Stimulated activated CD4-positive, alpha-beta T cell treated with anti-CD3 and anti-CD28 coated beads, Interleukin-1b, Interleukin-23, amount 100 ng/mL, for 1 hour (primary cell): ENCODE data around the gene C4BPB.
A peak's percentile ranks its signal among the peaks of the same experiment; 100 is the strongest.
"Not testable (repeated sequence)": the region's sequence is repeated elsewhere in the genome, so short reads cannot be mapped to it uniquely, and the experiment has no call there.

ENCODE experiments used
- DNase-seq, 2 donors: peaks; one replicate each; pipeline ENCODE4 v3.0.0-alpha.2; 2020; ENCODE audit warnings: low read depth in 2 of 2

C4BPB gene

GRCh38 chr1:207088701-207089626, at the start of gene C4BPB:
C4BPB (plus strand) TSS chr1:207088860; CDS start chr1:207089532, 672 bp downstream.
- DNase-seq = no peak

- no peak for DNase-seq
Observed at GRCh38 chr1:207039380-207040180, 49.1 kb upstream of the C4BPB start.

GRCh38 chr1:207040181-207040533, 48.5 kb upstream of the C4BPB start:
- DNase-seq = no peak

- not testable (repeated sequence) for DNase-seq
Observed at GRCh38 chr1:207041397-207041796, 47.3 kb upstream of the C4BPB start.

- no peak for DNase-seq
Observed at GRCh38 chr1:207045453-207045852, 43.2 kb upstream of the C4BPB start.

- no peak for DNase-seq
Observed at GRCh38 chr1:207047505-207047904, 41.2 kb upstream of the C4BPB start.

GRCh38 chr1:207048041-207048440, 40.6 kb upstream of the C4BPB start:
- no peak for DNase-seq

- DNase-seq = no peak
Observed at GRCh38 chr1:207049054-207049453, 39.6 kb upstream of the C4BPB start.

- DNase-seq = no peak
Observed at GRCh38 chr1:207049514-207049913, 39.1 kb upstream of the C4BPB start.

GRCh38 chr1:207049974-207050391, 38.7 kb upstream of the C4BPB start:
- DNase-seq = no peak

GRCh38 chr1:207050480-207051190, 38.0 kb upstream of the C4BPB start:
- peak; percentile 68 to 79 for DNase-seq

GRCh38 chr1:207051191-207051943, 37.3 kb upstream of the C4BPB start, which contains the start of gene YOD1:
YOD1 (minus strand) TSS chr1:207051208; CDS start chr1:207051030, 178 bp downstream.
- DNase-seq = no peak

GRCh38 chr1:207052911-207053769, 35.5 kb upstream of the C4BPB start, which contains the start of gene PFKFB2:
PFKFB2 (plus strand) TSS chr1:207053275; CDS start chr1:207054718, 1,443 bp downstream.
- DNase-seq = peak; percentile 81 to 95

- no peak for DNase-seq
Observed at GRCh38 chr1:207054491-207054890, 34.2 kb upstream of the C4BPB start.

GRCh38 chr1:207055386-207056001, 33.2 kb upstream of the C4BPB start:
- DNase-seq = no peak

- no peak for DNase-seq
Observed at GRCh38 chr1:207056673-207057072, 32.0 kb upstream of the C4BPB start.

GRCh38 chr1:207058252-207058651, 30.4 kb upstream of the C4BPB start:
- no peak for DNase-seq

GRCh38 chr1:207058878-207059867, 29.5 kb upstream of the C4BPB start:
- DNase-seq = no peak
